Ovary (tissue), 3 donors: ENCODE data around the gene ADO.

Experiments used
- CTCF ChIP-seq, 3 donors: fragments of 450-650 bp in 2 of 3; fragments of 200-600 bp in 1 of 3; IDR thresholded peaks; one replicate each; pipeline versions ENCODE4 v1.5.1 to v1.8.0; 2016 to 2022; ENCODE audit warnings: antibody characterized with exemption in 3 of 3, mild to moderate bottlenecking in 1 of 3
- POLR2A ChIP-seq: fragments of 450-650 bp; IDR thresholded peaks from one replicate; pipeline ENCODE4 v1.6.1; 2017; ENCODE audit warnings: antibody characterized with exemption, mild to moderate bottlenecking, moderate library complexity
- donor health status: DM: no; HTN: no; CAD: no.

GRCh38 chr10:62813453-62813852 lies 8.9 kb downstream of the ADO start:
- TF ChIP-seq CTCF (IDR thresholded peaks at IDR 0.05) = no peak
- TF ChIP-seq POLR2A = no peak
